Spleen (tissue), 11 donors: ENCODE results near the gene AP5Z1. TPM values are rescaled to one million over a fixed set of nuclear protein-coding genes. Genes with fewer than 3 reads are reported as not detected.

ENCODE experiments used
- DNase-seq: peaks from one replicate; pipeline ENCODE4 v3.0.0-alpha.2; 2020
- H3K27ac ChIP-seq, 8 donors: fragments of 200-600 bp; sonication (generic) in 7 of 8; 1 replicate in 4 of 8; 2 replicates in 4 of 8; pipeline versions ENCODE4 v1.5.0 to v1.8.0; 2016 to 2021; ENCODE audit warnings: inconsistent platforms in 4 of 8, mild to moderate bottlenecking in 4 of 8, moderate library complexity in 1 of 8
- H3K27me3 ChIP-seq, 7 donors: fragments of 200-600 bp; sonication (generic) in 6 of 7; replicated peaks in 1 of 7; 1 replicate in 4 of 7; 2 replicates in 3 of 7; pipeline versions ENCODE4 v1.5.0 to v1.8.0; 2016 to 2021; ENCODE audit warnings: inconsistent platforms in 3 of 7, mild to moderate bottlenecking in 1 of 7
- H3K36me3 ChIP-seq, 6 donors: fragments of 200-600 bp; sonication (generic) in 5 of 6; 1 replicate in 4 of 6; 2 replicates in 2 of 6; pipeline versions ENCODE4 v1.5.0 to v1.8.0; 2016 to 2021; ENCODE audit warnings: inconsistent platforms in 2 of 6
- H3K4me1 ChIP-seq, 6 donors: fragments of 200-600 bp; sonication (generic) in 5 of 6; 1 replicate in 3 of 6; 2 replicates in 3 of 6; pipeline versions ENCODE4 v1.5.0 to v1.8.0; 2016 to 2021; ENCODE audit warnings: inconsistent platforms in 3 of 6
- H3K4me3 ChIP-seq, 8 donors: fragments of 200-600 bp; sonication (generic) in 7 of 8; 1 replicate in 4 of 8; 2 replicates in 4 of 8; pipeline versions ENCODE4 v1.5.0 to v1.8.0; 2016 to 2021; ENCODE audit warnings: inconsistent platforms in 4 of 8, mild to moderate bottlenecking in 4 of 8, moderate library complexity in 2 of 8
- H3K9me3 ChIP-seq, 8 donors: fragments of 200-600 bp; sonication (generic) in 7 of 8; 1 replicate in 4 of 8; 2 replicates in 4 of 8; pipeline versions ENCODE4 v1.5.0 to v1.8.0; 2016 to 2021; ENCODE audit warnings: inconsistent platforms in 4 of 8
- POLR2A ChIP-seq, 3 donors: fragments of 450-650 bp; IDR thresholded peaks; one replicate each; pipeline ENCODE4 v1.5.1; 2017; ENCODE audit warnings: antibody characterized with exemption in 3 of 3, mild to moderate bottlenecking in 1 of 3
- POLR2AphosphoS5 ChIP-seq, 3 donors: sonication (generic); formaldehyde crosslinking; IDR thresholded peaks; one replicate each; pipeline ENCODE4 v1.5.1; 2017; ENCODE audit warnings: antibody characterized with exemption in 3 of 3
- WGBS, 5 donors: extraction: QIAGEN DNeasy Blood & Tissue Kit in 3 of 5; methylation state at CpG; one replicate each; pipeline versions ENCODE4 v1.1.5 to v1.1.7; 2013 to 2018; 5-methylcytosine and 5-hydroxymethylcytosine counted together
- intact Hi-C: fragments of 100-400 bp; cut with DNase I; formaldehyde crosslinking; loops from one replicate; pipeline ENCODE4 v1.15.0; 2023; ENCODE audit warnings: low total_unique reads
- polyA plus RNA-seq, 3 donors: library from polyadenylated mRNA; stranded (reverse); fragments of 200-250 nt; gene quantifications; one replicate each; pipeline ENCODE4 v1.2.1, GENCODE V29; 2013
- total RNA-seq, 7 donors: library from RNA; depleted of rRNA in 3 of 7; stranded (reverse); fragments of >200 nt in 3 of 7; fragmentation: NEBNext Ultra II Directional in 4 of 7; extraction: Animal tissue kit (Norgen Biotek cat#: 25700) in 4 of 7; gene quantifications; one replicate each; pipeline versions ENCODE4 v1.1.0 to v1.2.1, GENCODE V29; 2016 to 2021
- TF ChIP-seq, protein P1 (sequence below), 11 experiments: fragments of 200-600 bp in 7 of 11; fragments of 450-650 bp in 4 of 11; sonication (generic) in 4 of 11; IDR thresholded peaks in 8 of 11; conservative IDR thresholded peaks in 3 of 11; 1 replicate in 7 of 11; 2 replicates in 4 of 11; pipeline versions ENCODE4 v1.4.0 to v1.8.0; 2016 to 2021; ENCODE audit warnings: antibody characterized with exemption in 11 of 11, inconsistent platforms in 4 of 11, mild to moderate bottlenecking in 1 of 11
- donor health status: healthy with polysubstance abuse.
- donor health status: DM: no; HTN: no; CAD: no; lungs with moderate emphysema.
- donor health status: DM: no; HTN: no; CAD: no.
- donor health status: Bipolar disorder and iron deficiency.
- donor health status: healthy.
- donor health status: DM: no; HTN: no; CAD: no.
- donor health status: DM: yes; HTN: yes; CAD: no.

Gene AP5Z1
- total and polyA plus RNA-seq, 10 donors: 39.3 to 156 (median 64.7) TPM

DNA sequence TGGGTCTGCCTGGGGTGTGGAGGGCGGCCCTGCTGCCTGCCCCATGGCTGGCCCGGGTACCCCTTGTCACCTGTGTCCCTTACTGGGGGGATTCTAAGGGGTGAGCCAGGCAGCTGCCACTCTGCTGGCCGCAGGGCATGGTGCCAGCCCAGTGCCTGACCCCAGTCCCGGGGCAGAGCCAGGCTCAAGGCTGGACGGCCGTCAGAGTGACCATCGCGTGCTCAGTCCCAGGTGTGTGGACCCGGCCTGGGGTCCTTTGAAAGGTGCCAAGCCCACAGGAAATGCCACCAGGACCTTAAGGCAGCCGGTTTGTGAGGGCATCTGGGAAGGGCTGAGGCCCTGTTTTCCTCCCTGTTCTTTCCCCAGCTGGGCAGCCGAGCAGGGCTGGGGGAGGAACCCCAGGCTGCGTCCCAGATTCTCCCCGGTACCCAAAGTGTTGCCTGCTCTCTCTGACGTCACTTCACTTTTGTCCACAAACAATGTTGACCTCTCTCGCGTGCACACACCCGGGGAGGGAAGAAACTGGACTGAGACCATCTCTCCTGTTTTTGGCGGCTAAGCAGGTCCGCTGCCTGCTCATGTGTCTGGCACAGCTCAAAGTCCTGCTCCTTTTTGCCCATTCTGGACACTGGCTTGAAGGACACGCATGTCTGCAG is 48.8 kb downstream of the AP5Z1 start:
- 75 to 89% (median 82%) methylated on average over 18 to 20 of the region's 20 CpGs for WGBS, 5 donors
- DNase-seq: peak; percentile 64
- no peaks in the 10 kb centered on the region for H3K36me3 ChIP-seq

DNA sequence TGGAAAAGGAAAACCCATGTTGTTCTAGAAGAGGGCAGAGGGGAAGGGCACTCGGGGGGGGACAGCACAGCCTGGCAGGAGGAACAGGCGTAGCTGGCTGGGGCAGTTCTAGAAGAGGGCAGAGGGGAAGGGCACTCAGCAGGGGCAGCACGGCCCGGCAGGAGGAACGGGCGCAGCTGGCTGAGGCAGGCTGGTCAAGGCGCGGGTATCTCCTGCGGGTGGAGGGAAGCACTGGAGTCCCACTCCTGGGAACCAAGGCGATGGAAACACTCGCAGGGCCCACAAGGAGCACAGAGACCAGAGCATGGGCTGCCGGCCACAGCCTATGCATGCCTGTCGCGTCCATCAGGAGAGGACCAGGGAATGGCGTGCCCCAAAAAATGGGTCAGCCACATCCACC is 49.7 kb downstream of the AP5Z1 start:
- H3K9me3 ChIP-seq: no peaks in the 10 kb centered on the region
- no peaks in the 10 kb centered on the region for H3K36me3 ChIP-seq
- peaks cover 0 to 9% (median 0%) of the 10 kb centered on the region in 6 donors for H3K4me1 ChIP-seq
- H3K4me3 ChIP-seq: no peak overlapping the region
- peaks cover 0 to 38% (median 0%) of the 10 kb centered on the region in 7 donors for H3K27me3 ChIP-seq
- peak; percentile 60 for DNase-seq
- intact Hi-C loops: no loop called here
- H3K27ac ChIP-seq: no peak overlapping the region
- WGBS, 5 donors: 89 to 94% (median 90%) methylated on average over 13 to 15 of the region's 15 CpGs
- TF ChIP-seq POLR2AphosphoS5 (IDR thresholded peaks at IDR 0.05): no peak
- TF ChIP-seq POLR2A (IDR thresholded peaks at IDR 0.05): no peak
- TF ChIP-seq, protein P1, sequence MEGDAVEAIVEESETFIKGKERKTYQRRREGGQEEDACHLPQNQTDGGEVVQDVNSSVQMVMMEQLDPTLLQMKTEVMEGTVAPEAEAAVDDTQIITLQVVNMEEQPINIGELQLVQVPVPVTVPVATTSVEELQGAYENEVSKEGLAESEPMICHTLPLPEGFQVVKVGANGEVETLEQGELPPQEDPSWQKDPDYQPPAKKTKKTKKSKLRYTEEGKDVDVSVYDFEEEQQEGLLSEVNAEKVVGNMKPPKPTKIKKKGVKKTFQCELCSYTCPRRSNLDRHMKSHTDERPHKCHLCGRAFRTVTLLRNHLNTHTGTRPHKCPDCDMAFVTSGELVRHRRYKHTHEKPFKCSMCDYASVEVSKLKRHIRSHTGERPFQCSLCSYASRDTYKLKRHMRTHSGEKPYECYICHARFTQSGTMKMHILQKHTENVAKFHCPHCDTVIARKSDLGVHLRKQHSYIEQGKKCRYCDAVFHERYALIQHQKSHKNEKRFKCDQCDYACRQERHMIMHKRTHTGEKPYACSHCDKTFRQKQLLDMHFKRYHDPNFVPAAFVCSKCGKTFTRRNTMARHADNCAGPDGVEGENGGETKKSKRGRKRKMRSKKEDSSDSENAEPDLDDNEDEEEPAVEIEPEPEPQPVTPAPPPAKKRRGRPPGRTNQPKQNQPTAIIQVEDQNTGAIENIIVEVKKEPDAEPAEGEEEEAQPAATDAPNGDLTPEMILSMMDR (IDR thresholded peaks at IDR 0.05 in 8 of 11, conservative IDR thresholded peaks at IDR 0.05 in 3 of 11): no peak

More for the DNA sequence above, 48.8 kb downstream of the AP5Z1 start:
- no peak overlapping the region for H3K4me3 ChIP-seq
- no peak overlapping the region for H3K27ac ChIP-seq
- H3K9me3 ChIP-seq: no peaks in the 10 kb centered on the region
- peaks cover 0 to 13% (median 0%) of the 10 kb centered on the region in 6 donors for H3K4me1 ChIP-seq
- peaks cover 0 to 46% (median 0%) of the 10 kb centered on the region in 7 donors for H3K27me3 ChIP-seq
- intact Hi-C loops: no loop called here
- TF ChIP-seq, protein P1 (IDR thresholded peaks at IDR 0.05 in 8 of 11, conservative IDR thresholded peaks at IDR 0.05 in 3 of 11): no peak
- TF ChIP-seq POLR2AphosphoS5 (IDR thresholded peaks at IDR 0.05) (no peak), POLR2A (IDR thresholded peaks at IDR 0.05) (no peak)

DNA sequence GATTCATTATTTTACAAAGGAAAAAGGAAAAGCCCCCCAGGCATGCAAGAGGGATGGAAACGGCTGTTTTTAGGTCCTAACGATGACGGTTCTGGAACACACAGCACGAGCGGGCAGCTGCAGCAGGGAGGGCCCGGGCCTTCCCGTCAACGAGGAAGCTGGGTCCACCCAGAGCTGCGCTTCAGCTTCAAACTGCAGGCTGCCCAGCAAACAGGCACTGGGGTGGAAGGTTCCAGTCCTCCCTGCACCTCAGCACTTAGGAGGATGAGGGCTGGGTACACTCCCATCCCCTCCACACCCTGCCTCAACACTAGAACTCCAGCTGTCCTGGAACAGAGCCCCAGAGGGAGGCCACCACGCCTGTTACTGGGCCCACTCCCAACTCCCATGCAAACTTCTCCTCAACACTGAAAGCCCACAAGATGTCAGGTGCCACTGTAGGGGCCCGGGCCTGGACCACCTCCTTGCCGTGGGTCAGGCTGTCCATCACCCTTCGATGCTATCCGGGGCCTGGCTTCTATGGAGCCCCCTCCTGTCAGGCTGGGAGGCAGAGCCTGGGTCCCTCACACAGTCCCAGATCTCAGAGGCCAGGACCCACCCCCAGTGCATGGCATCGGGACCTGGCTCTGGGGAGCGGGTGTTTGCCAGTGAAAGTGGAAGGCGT is 53.4 kb downstream of the AP5Z1 start:
- Histone ChIP-seq H3K9me3 (no peaks in the 10 kb centered on the region), H3K27ac (no peak overlapping the region), H3K4me1 (no peaks in the 10 kb centered on the region), H3K4me3 (no peak overlapping the region), H3K36me3 (no peaks in the 10 kb centered on the region), H3K27me3 (peaks cover 0 to 13% (median 0%) of the 10 kb centered on the region in 7 donors)
- WGBS, 5 donors: 81 to 91% (median 84%) methylated on average over 14 to 17 of the region's 17 CpGs
- intact Hi-C loops: no loop called here
- TF ChIP-seq, protein P1 (IDR thresholded peaks at IDR 0.05 in 8 of 11, conservative IDR thresholded peaks at IDR 0.05 in 3 of 11): no peak
- TF ChIP-seq POLR2AphosphoS5 (IDR thresholded peaks at IDR 0.05) (no peak), POLR2A (IDR thresholded peaks at IDR 0.05) (no peak)
- no peak for DNase-seq

DNA sequence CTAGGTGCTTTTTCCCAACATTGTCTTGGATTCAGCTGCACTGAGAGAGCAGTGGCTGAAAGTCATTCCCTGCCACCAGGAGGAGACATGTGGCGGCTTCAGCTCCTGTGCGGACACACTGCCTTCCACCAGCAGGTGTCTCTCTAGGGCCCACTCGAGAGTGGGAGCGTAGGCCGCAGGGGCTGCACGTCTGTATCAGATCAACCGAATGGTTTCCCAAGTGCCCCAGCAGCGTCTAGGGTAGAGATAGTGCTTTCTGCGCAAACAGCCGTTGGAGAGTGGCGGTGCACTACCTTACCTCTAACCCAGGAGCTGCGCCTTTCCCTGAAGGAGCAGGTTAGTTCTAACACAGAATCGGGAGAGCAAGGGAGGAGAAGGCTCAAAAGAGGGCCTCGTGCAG is 54.8 kb downstream of the AP5Z1 start:
- no peak for DNase-seq
- WGBS, 5 donors: 35 to 50% (median 40%) methylated on average over 14 of the region's 14 CpGs
- Histone ChIP-seq H3K4me3 (no peak overlapping the region), H3K4me1 (no peaks in the 10 kb centered on the region), H3K36me3 (no peaks in the 10 kb centered on the region), H3K27me3 (peaks cover 0 to 2% (median 0%) of the 10 kb centered on the region in 7 donors), H3K27ac (no peak overlapping the region), H3K9me3 (no peaks in the 10 kb centered on the region)
- peak in 1 of 3 donors; percentile 57 for TF ChIP-seq POLR2AphosphoS5 (IDR thresholded peaks at IDR 0.05)
- TF ChIP-seq POLR2A (IDR thresholded peaks at IDR 0.05): no peak
- TF ChIP-seq, protein P1 (IDR thresholded peaks at IDR 0.05 in 8 of 11, conservative IDR thresholded peaks at IDR 0.05 in 3 of 11): peak; percentile 44 to 87 (median 71)
- intact Hi-C loops: no loop called here
